ENCODE results near the gene ZNRF3. TPM values are rescaled to one million over a fixed set of nuclear protein-coding genes. Genes with fewer than 3 reads are reported as not detected.

ZNRF3 gene
- total RNA-seq, 2 donors from 2014 or later: 5.9 to 12.2 TPM

DNA sequence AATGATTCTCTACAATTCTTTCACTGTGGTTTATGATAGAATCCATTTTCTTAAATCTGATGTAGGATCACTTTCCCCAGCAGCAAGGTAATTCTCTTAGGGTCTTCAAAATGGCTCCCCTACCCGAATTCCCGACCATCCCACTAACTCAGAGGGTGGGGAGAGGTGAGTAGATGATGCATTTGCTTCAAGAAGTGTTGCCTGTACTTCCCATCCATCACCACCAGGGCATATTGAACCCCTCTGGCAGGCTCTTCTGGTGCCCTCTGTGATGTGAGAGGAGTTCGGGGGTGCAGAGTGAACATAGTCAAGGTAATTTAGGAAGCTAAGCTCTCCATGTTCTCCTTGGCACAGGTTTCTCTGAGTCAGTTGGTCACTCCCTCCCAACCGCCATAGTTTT lies 52.3 kb downstream of the ZNRF3 start:
- H3K4me3 ChIP-seq: no peak overlapping the region
- H3K9me3 ChIP-seq: no peaks in the 10 kb centered on the region
- no peaks in the 10 kb centered on the region for H3K27me3 ChIP-seq
- no peak overlapping the region for H3K9ac ChIP-seq (ENCODE audit: low read depth in 2 of 2, low read length in 2 of 2)
- intact Hi-C loops (cut with DNase I): no loop called here
- H3K4me1 ChIP-seq: no peaks in the 10 kb centered on the region
- no peak for DNase-seq
- H3K27ac ChIP-seq: no peak overlapping the region
- TF ChIP-seq, protein P1, sequence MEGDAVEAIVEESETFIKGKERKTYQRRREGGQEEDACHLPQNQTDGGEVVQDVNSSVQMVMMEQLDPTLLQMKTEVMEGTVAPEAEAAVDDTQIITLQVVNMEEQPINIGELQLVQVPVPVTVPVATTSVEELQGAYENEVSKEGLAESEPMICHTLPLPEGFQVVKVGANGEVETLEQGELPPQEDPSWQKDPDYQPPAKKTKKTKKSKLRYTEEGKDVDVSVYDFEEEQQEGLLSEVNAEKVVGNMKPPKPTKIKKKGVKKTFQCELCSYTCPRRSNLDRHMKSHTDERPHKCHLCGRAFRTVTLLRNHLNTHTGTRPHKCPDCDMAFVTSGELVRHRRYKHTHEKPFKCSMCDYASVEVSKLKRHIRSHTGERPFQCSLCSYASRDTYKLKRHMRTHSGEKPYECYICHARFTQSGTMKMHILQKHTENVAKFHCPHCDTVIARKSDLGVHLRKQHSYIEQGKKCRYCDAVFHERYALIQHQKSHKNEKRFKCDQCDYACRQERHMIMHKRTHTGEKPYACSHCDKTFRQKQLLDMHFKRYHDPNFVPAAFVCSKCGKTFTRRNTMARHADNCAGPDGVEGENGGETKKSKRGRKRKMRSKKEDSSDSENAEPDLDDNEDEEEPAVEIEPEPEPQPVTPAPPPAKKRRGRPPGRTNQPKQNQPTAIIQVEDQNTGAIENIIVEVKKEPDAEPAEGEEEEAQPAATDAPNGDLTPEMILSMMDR (IDR thresholded peaks at IDR 0.05): no peak
- no peaks in the 10 kb centered on the region for H3K36me3 ChIP-seq

DNA sequence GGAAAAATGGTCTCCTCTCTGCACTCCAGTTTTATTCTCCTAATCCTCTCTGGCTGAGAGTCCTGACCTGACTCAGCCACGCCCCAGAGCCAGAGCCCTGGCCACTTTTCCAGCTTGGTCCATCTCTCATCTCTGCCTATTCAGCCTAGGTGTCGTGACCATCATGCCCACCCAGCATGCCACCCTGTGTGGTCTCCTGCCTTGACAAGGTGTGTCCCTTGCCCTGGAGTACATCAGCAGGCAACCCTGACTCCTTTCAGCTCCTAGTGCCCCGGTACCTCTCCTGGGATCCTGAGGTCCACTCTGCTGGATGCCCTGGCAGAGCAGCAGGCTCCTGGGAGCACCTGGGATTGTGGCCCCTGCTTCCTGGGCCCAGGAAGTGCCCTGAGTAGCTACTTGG lies 52.8 kb downstream of the ZNRF3 start:
- Histone ChIP-seq H3K36me3 (no peaks in the 10 kb centered on the region), H3K27me3 (no peaks in the 10 kb centered on the region), H3K4me1 (no peaks in the 10 kb centered on the region), H3K9ac (ENCODE audit: low read depth in 2 of 2, low read length in 2 of 2) (no peak overlapping the region), H3K9me3 (no peaks in the 10 kb centered on the region), H3K4me3 (no peak overlapping the region), H3K27ac (no peak overlapping the region)
- intact Hi-C loops (cut with DNase I): no loop called here
- DNase-seq: no peak
- TF ChIP-seq, protein P1 (IDR thresholded peaks at IDR 0.05): no peak

DNA sequence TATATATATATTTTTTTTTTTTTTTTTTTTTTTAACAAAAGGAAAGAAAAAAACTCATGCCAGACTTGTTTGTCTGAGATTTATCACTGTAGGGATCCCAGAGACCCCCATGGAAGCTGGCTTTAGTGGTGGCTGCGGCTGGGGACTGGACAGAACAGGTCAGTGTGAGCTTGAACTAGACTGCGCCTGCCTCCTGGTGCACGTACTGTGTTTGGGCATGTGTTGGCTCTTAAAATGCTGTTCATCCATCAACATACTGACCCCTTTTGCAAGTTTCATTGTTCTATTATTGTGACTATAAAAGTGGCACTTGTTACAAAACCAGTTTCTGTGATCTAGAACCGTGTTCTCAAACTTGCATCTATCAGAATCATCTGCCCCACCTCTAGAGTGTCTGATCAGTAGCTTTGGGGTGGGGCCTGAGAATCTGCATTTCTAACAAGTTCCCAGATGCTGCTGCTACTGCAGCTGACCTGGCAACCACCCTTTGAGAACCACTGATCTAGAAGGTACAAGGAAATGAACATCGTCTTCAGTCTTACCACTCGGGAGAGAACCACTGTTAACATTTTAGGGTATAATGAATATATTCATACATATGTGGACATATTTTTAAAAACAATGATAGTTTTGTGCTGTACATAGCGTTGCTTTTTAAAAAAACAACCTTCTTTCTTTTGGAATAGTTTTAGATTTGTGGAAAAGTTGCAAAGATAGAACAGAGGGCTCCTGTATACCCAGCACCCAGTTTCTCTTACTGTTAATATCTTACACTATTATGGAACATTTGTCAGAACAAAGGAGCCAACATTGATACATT lies 54.0 kb downstream of the ZNRF3 start:
- Histone ChIP-seq H3K4me1 (no peaks in the 10 kb centered on the region), H3K9ac (ENCODE audit: low read depth in 2 of 2, low read length in 2 of 2) (no peak overlapping the region), H3K27me3 (no peaks in the 10 kb centered on the region), H3K36me3 (no peaks in the 10 kb centered on the region), H3K9me3 (no peaks in the 10 kb centered on the region), H3K27ac (no peak overlapping the region), H3K4me3 (no peak overlapping the region)
- TF ChIP-seq, protein P1 (IDR thresholded peaks at IDR 0.05): no peak
- intact Hi-C loops (cut with DNase I): no loop called here
- DNase-seq: no peak

DNA sequence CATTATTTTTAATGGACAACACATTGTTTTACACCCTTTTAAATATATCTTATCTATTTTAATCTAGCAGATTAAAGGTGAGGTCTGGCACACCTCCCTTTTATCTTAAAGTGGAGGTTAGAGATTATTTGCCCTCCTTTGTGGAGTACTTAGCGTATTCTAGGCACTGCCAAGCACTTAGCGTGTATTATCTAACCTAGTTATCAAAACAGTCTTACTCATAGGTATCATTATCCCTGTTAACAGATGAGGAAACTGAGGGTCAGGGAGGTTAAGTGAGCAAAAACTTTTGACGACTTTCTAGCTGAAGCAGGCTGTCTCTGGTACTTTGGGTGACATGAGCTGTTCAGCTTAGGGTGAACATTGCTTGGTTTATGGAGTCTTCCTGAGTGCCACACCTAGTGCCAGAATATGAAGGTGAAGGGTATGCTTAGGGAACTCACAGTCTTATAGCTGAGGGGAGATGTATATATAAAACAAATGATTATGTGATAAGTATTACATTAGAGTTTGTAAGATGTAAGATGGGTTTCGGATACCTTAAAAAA lies 55.0 kb downstream of the ZNRF3 start:
- no peaks in the 10 kb centered on the region for H3K36me3 ChIP-seq
- H3K9me3 ChIP-seq: no peaks in the 10 kb centered on the region
- DNase-seq: no peak
- H3K27ac ChIP-seq: no peak overlapping the region
- no peaks in the 10 kb centered on the region for H3K4me1 ChIP-seq
- TF ChIP-seq, protein P1 (IDR thresholded peaks at IDR 0.05): no peak
- no peak overlapping the region for H3K4me3 ChIP-seq
- intact Hi-C loops (cut with DNase I): no loop called here
- no peaks in the 10 kb centered on the region for H3K27me3 ChIP-seq
- no peak overlapping the region for H3K9ac ChIP-seq (ENCODE audit: low read depth in 2 of 2, low read length in 2 of 2)

DNA sequence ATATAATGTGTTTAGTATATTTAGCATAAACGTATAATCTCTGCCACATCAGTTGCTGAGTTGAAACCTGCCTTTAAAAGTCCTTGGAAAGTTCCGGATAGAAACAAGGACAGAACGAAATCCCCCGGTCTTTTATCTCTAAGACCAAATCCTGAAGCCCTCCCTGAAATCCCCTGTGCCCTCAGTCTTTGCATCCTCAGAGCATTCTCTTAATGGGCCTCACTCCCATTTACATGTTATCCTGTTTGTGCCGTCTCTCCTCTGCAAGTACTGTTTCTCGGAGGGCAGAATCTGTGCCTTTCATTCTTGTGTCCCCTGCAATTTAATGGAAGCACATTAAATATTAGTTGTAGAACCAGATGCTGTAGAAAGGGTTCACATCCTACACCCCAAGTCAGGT lies 56.0 kb downstream of the ZNRF3 start:
- TF ChIP-seq, protein P1 (IDR thresholded peaks at IDR 0.05): no peak
- Histone ChIP-seq H3K9ac (ENCODE audit: low read depth in 2 of 2, low read length in 2 of 2) (no peak overlapping the region), H3K27me3 (no peaks in the 10 kb centered on the region), H3K4me3 (no peak overlapping the region), H3K36me3 (no peaks in the 10 kb centered on the region), H3K9me3 (no peaks in the 10 kb centered on the region), H3K27ac (no peak overlapping the region), H3K4me1 (no peaks in the 10 kb centered on the region)
- intact Hi-C loops (cut with DNase I): no loop called here
- DNase-seq: no peak
